Neural cell (in vitro differentiated cells): ENCODE data around the gene KAT14. TPM values are rescaled to one million over a fixed set of nuclear protein-coding genes. Genes with fewer than 3 reads are reported as not detected.

Experiments
- H2AFZ ChIP-seq: fragments of 200-600, 300-800 bp; sonication (generic), shearing (Covaris generic); 2 replicates; pipeline ENCODE4 v1.6.0; 2014; ENCODE audit warnings: low read depth, mild to moderate bottlenecking, antibody characterized with exemption, low read length, moderate library complexity
- H3F3A ChIP-seq: fragments of 200-600 bp; shearing (Covaris generic); 2 replicates; pipeline ENCODE4 v1.6.1; 2016; ENCODE audit warnings: mild to moderate bottlenecking, moderate library complexity, mixed read lengths, antibody characterized with exemption, low read length; ENCODE audit not compliant: insufficient read depth, poor library complexity, severe bottlenecking
- H3K27ac ChIP-seq: fragments of 200-600, 300-800 bp; sonication (generic), shearing (Covaris generic); 2 replicates; pipeline ENCODE4 v1.5.1; 2014; ENCODE audit warnings: mild to moderate bottlenecking, low read length, moderate library complexity
- H3K27me3 ChIP-seq: fragments of 300-800, 200-600 bp; sonication (generic), shearing (Covaris generic); 2 replicates; pipeline ENCODE4 v1.6.0; 2014; ENCODE audit warnings: mild to moderate bottlenecking, low read depth, low read length, moderate library complexity; ENCODE audit not compliant: insufficient read depth
- H3K36me3 ChIP-seq: fragments of 300-800, 200-600 bp; sonication (generic), shearing (Covaris generic); 2 replicates; pipeline ENCODE4 v1.5.1; 2014; ENCODE audit warnings: mild to moderate bottlenecking, antibody characterized with exemption, low read length, moderate library complexity; ENCODE audit not compliant: insufficient read depth
- H3K4me2 ChIP-seq: fragments of 300-800, 200-600 bp; sonication (generic), shearing (Covaris generic); 2 replicates; pipeline ENCODE4 v1.6.0; 2014; ENCODE audit warnings: mild to moderate bottlenecking, low read length
- H3K4me3 ChIP-seq: fragments of 300-800, 200-600 bp; sonication (generic), shearing (Covaris generic); 2 replicates; pipeline ENCODE4 v1.5.1; 2014; ENCODE audit warnings: mild to moderate bottlenecking, low read length, moderate library complexity
- H3K79me2 ChIP-seq: fragments of 200-600 bp; shearing (Covaris generic); replicated peaks from 2 replicates; pipeline ENCODE4 v1.6.0; 2014; ENCODE audit warnings: mild to moderate bottlenecking, low read length, moderate library complexity; ENCODE audit not compliant: insufficient read depth
- H3K9ac ChIP-seq: fragments of 300-800, 200-600 bp; sonication (generic), shearing (Covaris generic); 2 replicates; pipeline ENCODE4 v1.6.1; 2016; ENCODE audit warnings: mild to moderate bottlenecking, low read length, mixed read lengths
- H3K9me2 ChIP-seq: fragments of 200-600 bp; shearing (Covaris generic); 2 replicates; pipeline ENCODE4 v1.6.1; 2016; ENCODE audit warnings: mild to moderate bottlenecking, low read length, mixed read lengths; ENCODE audit not compliant: insufficient read depth
- H3K9me3 ChIP-seq: fragments of 200-600, 300-800 bp; sonication (generic), shearing (Covaris generic); 2 replicates; pipeline ENCODE4 v1.6.1; 2016; ENCODE audit warnings: mild to moderate bottlenecking, mixed run types, low read length, moderate library complexity, mixed read lengths
- H4K20me1 ChIP-seq: fragments of 200-600 bp; shearing (Covaris generic); 2 replicates; pipeline ENCODE4 v1.6.1; 2016; ENCODE audit warnings: mild to moderate bottlenecking, mixed run types; ENCODE audit not compliant: insufficient read depth
- EP300 ChIP-seq: fragments of 450-650 bp; conservative IDR thresholded peaks from 2 replicates; pipeline ENCODE4 v1.6.1; 2014; ENCODE audit warnings: antibody characterized with exemption, mild to moderate bottlenecking, moderate library complexity; ENCODE audit not compliant: poor library complexity, severe bottlenecking
- EZH2 ChIP-seq: fragments of 200-600, 300-800 bp; shearing (Covaris generic), sonication (generic); IDR thresholded peaks from 2 replicates; pipeline ENCODE4 v1.6.1; 2014; ENCODE audit warnings: antibody characterized with exemption, low read length, borderline replicate concordance, mild to moderate bottlenecking; ENCODE audit not compliant: insufficient read depth, poor library complexity, severe bottlenecking
- MXI1 ChIP-seq: fragments of 450-650 bp; conservative IDR thresholded peaks from 2 replicates; pipeline ENCODE4 v1.6.1; 2014; ENCODE audit warnings: antibody characterized with exemption, mild to moderate bottlenecking; ENCODE audit not compliant: poor library complexity, severe bottlenecking
- POLR2AphosphoS5 ChIP-seq: IDR thresholded peaks from 2 replicates; pipeline ENCODE4 v1.6.1; 2012
- RAD21 ChIP-seq: fragments of 450-650 bp; conservative IDR thresholded peaks from 2 replicates; pipeline ENCODE4 v1.6.1; 2014; ENCODE audit warnings: antibody characterized with exemption, mild to moderate bottlenecking, moderate library complexity
- REST ChIP-seq: IDR thresholded peaks from 2 replicates; pipeline ENCODE4 v1.6.1; 2012; ENCODE audit warnings: borderline replicate concordance
- SMC3 ChIP-seq: fragments of 450-650 bp; conservative IDR thresholded peaks from 2 replicates; pipeline ENCODE4 v1.6.1; 2014; ENCODE audit warnings: antibody characterized with exemption, mild to moderate bottlenecking, moderate library complexity; ENCODE audit not compliant: poor library complexity
- TAF1 ChIP-seq: IDR thresholded peaks from 2 replicates; pipeline ENCODE4 v1.6.1; 2012; ENCODE audit warnings: low read depth
- polyA plus RNA-seq: library from polyadenylated mRNA; depleted of rRNA; stranded (reverse); fragments of >200 nt; gene quantifications from 2 replicates; pipeline ENCODE4 v1.2.3, GENCODE V29; 2014
- TF ChIP-seq, protein P1 (sequence below): fragments of 450-650 bp; IDR thresholded peaks from 2 replicates; pipeline ENCODE4 v1.5.1; 2014; ENCODE audit warnings: antibody characterized with exemption, mild to moderate bottlenecking, moderate library complexity; ENCODE audit not compliant: poor library complexity, severe bottlenecking

Gene KAT14
- polyA plus RNA-seq, 1 donor from 2014 or later = 19.3 TPM

- no peaks in the 10 kb centered on the region for H3K9me2 ChIP-seq
- H2AFZ ChIP-seq = no peak overlapping the region
- no peaks in the 10 kb centered on the region for H3K27me3 ChIP-seq
- H3K79me2 ChIP-seq = no peaks in the 10 kb centered on the region
- H3K27ac ChIP-seq = no peak overlapping the region
- no peaks in the 10 kb centered on the region for H3K36me3 ChIP-seq
- TF ChIP-seq RAD21 = no peak
- no peak for TF ChIP-seq TAF1
- no peak for TF ChIP-seq POLR2AphosphoS5
- TF ChIP-seq, protein P1, sequence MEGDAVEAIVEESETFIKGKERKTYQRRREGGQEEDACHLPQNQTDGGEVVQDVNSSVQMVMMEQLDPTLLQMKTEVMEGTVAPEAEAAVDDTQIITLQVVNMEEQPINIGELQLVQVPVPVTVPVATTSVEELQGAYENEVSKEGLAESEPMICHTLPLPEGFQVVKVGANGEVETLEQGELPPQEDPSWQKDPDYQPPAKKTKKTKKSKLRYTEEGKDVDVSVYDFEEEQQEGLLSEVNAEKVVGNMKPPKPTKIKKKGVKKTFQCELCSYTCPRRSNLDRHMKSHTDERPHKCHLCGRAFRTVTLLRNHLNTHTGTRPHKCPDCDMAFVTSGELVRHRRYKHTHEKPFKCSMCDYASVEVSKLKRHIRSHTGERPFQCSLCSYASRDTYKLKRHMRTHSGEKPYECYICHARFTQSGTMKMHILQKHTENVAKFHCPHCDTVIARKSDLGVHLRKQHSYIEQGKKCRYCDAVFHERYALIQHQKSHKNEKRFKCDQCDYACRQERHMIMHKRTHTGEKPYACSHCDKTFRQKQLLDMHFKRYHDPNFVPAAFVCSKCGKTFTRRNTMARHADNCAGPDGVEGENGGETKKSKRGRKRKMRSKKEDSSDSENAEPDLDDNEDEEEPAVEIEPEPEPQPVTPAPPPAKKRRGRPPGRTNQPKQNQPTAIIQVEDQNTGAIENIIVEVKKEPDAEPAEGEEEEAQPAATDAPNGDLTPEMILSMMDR = no peak
- no peak for TF ChIP-seq REST
- no peak for TF ChIP-seq EP300
- no peak for TF ChIP-seq EZH2
- TF ChIP-seq SMC3 = no peak
- no peak for TF ChIP-seq MXI1
- H3K9ac ChIP-seq = no peak overlapping the region
- H3K4me2 ChIP-seq = no peak overlapping the region
- H3F3A ChIP-seq = no peaks in the 10 kb centered on the region
- no peaks in the 10 kb centered on the region for H3K9me3 ChIP-seq
- H4K20me1 ChIP-seq = no peaks in the 10 kb centered on the region
- H3K4me3 ChIP-seq = no peak overlapping the region
Observed at GRCh38 chr20:18090044-18090443, 47.6 kb upstream of the KAT14 start.

- H3K9ac ChIP-seq = no peak overlapping the region
- no peak overlapping the region for H2AFZ ChIP-seq
- no peaks in the 10 kb centered on the region for H3K9me2 ChIP-seq
- no peak overlapping the region for H3K27ac ChIP-seq
- H3F3A ChIP-seq = no peaks in the 10 kb centered on the region
- H4K20me1 ChIP-seq = no peaks in the 10 kb centered on the region
- H3K4me2 ChIP-seq = no peak overlapping the region
- no peaks in the 10 kb centered on the region for H3K27me3 ChIP-seq
- no peaks in the 10 kb centered on the region for H3K36me3 ChIP-seq
- TF ChIP-seq EP300 = no peak
- TF ChIP-seq, protein P1 = no peak
- no peak for TF ChIP-seq EZH2
- TF ChIP-seq MXI1 = no peak
- H3K4me3 ChIP-seq = no peak overlapping the region
- no peaks in the 10 kb centered on the region for H3K79me2 ChIP-seq
- H3K9me3 ChIP-seq = no peaks in the 10 kb centered on the region
Observed at GRCh38 chr20:18090477-18090876, 47.2 kb upstream of the KAT14 start.
